ENCODE data around the gene NCOA1. TPM values are rescaled to one million over a fixed set of nuclear protein-coding genes. Genes with fewer than 3 reads are reported as not detected.

NCOA1 gene
- total RNA-seq, 1 experiment from 2014 or later: 24.6 TPM

- H3K27me3 ChIP-seq (ENCODE audit: control insufficient read depth, insufficient read depth, low read length): no peaks in the 10 kb centered on the region
- H3K4me3 ChIP-seq (ENCODE audit: low read depth in 2 of 2, low read length in 2 of 2): no peak overlapping the region
- no peak for TF ChIP-seq SIN3A (IDR thresholded peaks at IDR 0.05; ENCODE audit: borderline replicate concordance, insufficient read depth, low read depth, low read length)
- in situ Hi-C loops (cut with HindIII; ENCODE audit: low pct_unique_long_range_greater_than_20kb, low sequenced_read_pairs): no loop called here
- H3K36me3 ChIP-seq (ENCODE audit: control insufficient read depth, insufficient read depth, low read length): no peaks in the 10 kb centered on the region
- no TSS peak for BruUV-seq (replicated peaks)
- no peak overlapping the region for H3K27ac ChIP-seq (ENCODE audit: low read length)
- no peak for DNase-seq (ENCODE audit: low read depth, low spot score)
- H3K9me3 ChIP-seq (ENCODE audit: control insufficient read depth, insufficient read depth, low read depth, low read length): no peaks in the 10 kb centered on the region
- CTCF ChIA-PET: no interaction called here
- POLR2A ChIA-PET: interaction anchor here (0.6 kb wide), 2 partner anchors 16 to 50 kb away, joined by 5 to 6 read pairs; no protein-coding TSS in a partner anchor
- no peak for ATAC-seq
- intact Hi-C loops (cut with micrococcal nuclease; ENCODE audit: unreplicated experiment): no loop called here
- H3K4me1 ChIP-seq (ENCODE audit: control insufficient read depth, insufficient read depth, low read length): no peaks in the 10 kb centered on the region
Measured at GRCh38 chr2:24731040-24731439, 240.0 kb downstream of the NCOA1 start.

GRCh38 chr2:24731923-24732322 lies 240.9 kb downstream of the NCOA1 start:
- intact Hi-C loops (cut with micrococcal nuclease; ENCODE audit: unreplicated experiment): no loop called here
- TF ChIP-seq, protein P1, sequence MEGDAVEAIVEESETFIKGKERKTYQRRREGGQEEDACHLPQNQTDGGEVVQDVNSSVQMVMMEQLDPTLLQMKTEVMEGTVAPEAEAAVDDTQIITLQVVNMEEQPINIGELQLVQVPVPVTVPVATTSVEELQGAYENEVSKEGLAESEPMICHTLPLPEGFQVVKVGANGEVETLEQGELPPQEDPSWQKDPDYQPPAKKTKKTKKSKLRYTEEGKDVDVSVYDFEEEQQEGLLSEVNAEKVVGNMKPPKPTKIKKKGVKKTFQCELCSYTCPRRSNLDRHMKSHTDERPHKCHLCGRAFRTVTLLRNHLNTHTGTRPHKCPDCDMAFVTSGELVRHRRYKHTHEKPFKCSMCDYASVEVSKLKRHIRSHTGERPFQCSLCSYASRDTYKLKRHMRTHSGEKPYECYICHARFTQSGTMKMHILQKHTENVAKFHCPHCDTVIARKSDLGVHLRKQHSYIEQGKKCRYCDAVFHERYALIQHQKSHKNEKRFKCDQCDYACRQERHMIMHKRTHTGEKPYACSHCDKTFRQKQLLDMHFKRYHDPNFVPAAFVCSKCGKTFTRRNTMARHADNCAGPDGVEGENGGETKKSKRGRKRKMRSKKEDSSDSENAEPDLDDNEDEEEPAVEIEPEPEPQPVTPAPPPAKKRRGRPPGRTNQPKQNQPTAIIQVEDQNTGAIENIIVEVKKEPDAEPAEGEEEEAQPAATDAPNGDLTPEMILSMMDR (IDR thresholded peaks at IDR 0.05): no peak
- TF ChIP-seq POLR2AphosphoS5 (IDR thresholded peaks at IDR 0.05; ENCODE audit: low read depth, low read length) (no peak), SIN3A (IDR thresholded peaks at IDR 0.05; ENCODE audit: borderline replicate concordance, insufficient read depth, low read depth, low read length) (no peak), TCF7L2 (IDR thresholded peaks at IDR 0.05; ENCODE audit: low read depth, low read length) (no peak)
- TF ChIP-seq, protein P2, sequence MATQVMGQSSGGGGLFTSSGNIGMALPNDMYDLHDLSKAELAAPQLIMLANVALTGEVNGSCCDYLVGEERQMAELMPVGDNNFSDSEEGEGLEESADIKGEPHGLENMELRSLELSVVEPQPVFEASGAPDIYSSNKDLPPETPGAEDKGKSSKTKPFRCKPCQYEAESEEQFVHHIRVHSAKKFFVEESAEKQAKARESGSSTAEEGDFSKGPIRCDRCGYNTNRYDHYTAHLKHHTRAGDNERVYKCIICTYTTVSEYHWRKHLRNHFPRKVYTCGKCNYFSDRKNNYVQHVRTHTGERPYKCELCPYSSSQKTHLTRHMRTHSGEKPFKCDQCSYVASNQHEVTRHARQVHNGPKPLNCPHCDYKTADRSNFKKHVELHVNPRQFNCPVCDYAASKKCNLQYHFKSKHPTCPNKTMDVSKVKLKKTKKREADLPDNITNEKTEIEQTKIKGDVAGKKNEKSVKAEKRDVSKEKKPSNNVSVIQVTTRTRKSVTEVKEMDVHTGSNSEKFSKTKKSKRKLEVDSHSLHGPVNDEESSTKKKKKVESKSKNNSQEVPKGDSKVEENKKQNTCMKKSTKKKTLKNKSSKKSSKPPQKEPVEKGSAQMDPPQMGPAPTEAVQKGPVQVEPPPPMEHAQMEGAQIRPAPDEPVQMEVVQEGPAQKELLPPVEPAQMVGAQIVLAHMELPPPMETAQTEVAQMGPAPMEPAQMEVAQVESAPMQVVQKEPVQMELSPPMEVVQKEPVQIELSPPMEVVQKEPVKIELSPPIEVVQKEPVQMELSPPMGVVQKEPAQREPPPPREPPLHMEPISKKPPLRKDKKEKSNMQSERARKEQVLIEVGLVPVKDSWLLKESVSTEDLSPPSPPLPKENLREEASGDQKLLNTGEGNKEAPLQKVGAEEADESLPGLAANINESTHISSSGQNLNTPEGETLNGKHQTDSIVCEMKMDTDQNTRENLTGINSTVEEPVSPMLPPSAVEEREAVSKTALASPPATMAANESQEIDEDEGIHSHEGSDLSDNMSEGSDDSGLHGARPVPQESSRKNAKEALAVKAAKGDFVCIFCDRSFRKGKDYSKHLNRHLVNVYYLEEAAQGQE (IDR thresholded peaks at IDR 0.05; ENCODE audit: insufficient read depth in 1 of 2, low read depth in 2 of 2, low read length in 1 of 2): no peak
- H3K4me3 ChIP-seq (ENCODE audit: low read depth in 2 of 2, low read length in 2 of 2): no peak overlapping the region
- ChIA-PET POLR2A (no interaction called here), CTCF (no interaction called here)
- no peak overlapping the region for H3K27ac ChIP-seq (ENCODE audit: low read length)
- H3K27me3 ChIP-seq (ENCODE audit: control insufficient read depth, insufficient read depth, low read length): no peaks in the 10 kb centered on the region
- BruUV-seq (replicated peaks): no TSS peak
- H3K9me3 ChIP-seq (ENCODE audit: control insufficient read depth, insufficient read depth, low read depth, low read length): no peaks in the 10 kb centered on the region
- ATAC-seq: no peak
- in situ Hi-C loops (cut with HindIII; ENCODE audit: low pct_unique_long_range_greater_than_20kb, low sequenced_read_pairs): no loop called here
- H3K36me3 ChIP-seq (ENCODE audit: control insufficient read depth, insufficient read depth, low read length): no peaks in the 10 kb centered on the region
- no peak for DNase-seq (ENCODE audit: low read depth, low spot score)
- H3K4me1 ChIP-seq (ENCODE audit: control insufficient read depth, insufficient read depth, low read length): no peaks in the 10 kb centered on the region

GRCh38 chr2:24734741-24735140 lies 243.7 kb downstream of the NCOA1 start:
- Histone ChIP-seq H3K27ac (ENCODE audit: low read length) (no peak overlapping the region), H3K36me3 (ENCODE audit: control insufficient read depth, insufficient read depth, low read length) (no peaks in the 10 kb centered on the region), H3K4me3 (ENCODE audit: low read depth in 2 of 2, low read length in 2 of 2) (no peak overlapping the region), H3K27me3 (ENCODE audit: control insufficient read depth, insufficient read depth, low read length) (no peaks in the 10 kb centered on the region), H3K9me3 (ENCODE audit: control insufficient read depth, insufficient read depth, low read depth, low read length) (no peaks in the 10 kb centered on the region), H3K4me1 (ENCODE audit: control insufficient read depth, insufficient read depth, low read length) (no peaks in the 10 kb centered on the region)
- ATAC-seq (no peak), DNase-seq (ENCODE audit: low read depth, low spot score) (no peak)
- in situ Hi-C loops (cut with HindIII; ENCODE audit: low pct_unique_long_range_greater_than_20kb, low sequenced_read_pairs) (no loop called here), intact Hi-C loops (cut with micrococcal nuclease; ENCODE audit: unreplicated experiment) (no loop called here)
- BruUV-seq (replicated peaks): no TSS peak
- CTCF ChIA-PET: no interaction called here
- POLR2A ChIA-PET: no interaction called here
- TF ChIP-seq, protein P1 (IDR thresholded peaks at IDR 0.05): no peak
- no peak for TF ChIP-seq SIN3A (IDR thresholded peaks at IDR 0.05; ENCODE audit: borderline replicate concordance, insufficient read depth, low read depth, low read length)
- TF ChIP-seq, protein P2 (IDR thresholded peaks at IDR 0.05; ENCODE audit: insufficient read depth in 1 of 2, low read depth in 2 of 2, low read length in 1 of 2): no peak
- TF ChIP-seq TCF7L2 (IDR thresholded peaks at IDR 0.05; ENCODE audit: low read depth, low read length): no peak
- TF ChIP-seq POLR2AphosphoS5 (IDR thresholded peaks at IDR 0.05; ENCODE audit: low read depth, low read length): no peak

Measured in Panc1 (cell line).